GM20431 (cell line): ENCODE data around the gene POLK.
"Not testable (repeated sequence)": the region's sequence is repeated elsewhere in the genome, so short reads cannot be mapped to it uniquely, and the experiment has no call there.

ENCODE experiments used
- in situ Hi-C: fragments of 300-500 bp; cut with MseI, MboI; formaldehyde crosslinking; loops from one replicate; pipeline ENCODE4 v1.15.0; 2020; ENCODE audit warnings: low sequenced_read_pairs; ENCODE audit not compliant: unreplicated experiment

POLK gene

GRCh38 chr5:75538211-75538610 is 26.5 kb downstream of the POLK start:
- in situ Hi-C loops: no loop called here

GRCh38 chr5:75545131-75545530 is 33.4 kb downstream of the POLK start:
- in situ Hi-C loops: no loop called here

- in situ Hi-C loops: no loop called here
These were observed 35.1 kb downstream of the POLK start for GRCh38 chr5:75546830-75547229.

- in situ Hi-C loops: no loop called here
These were observed 36.1 kb downstream of the POLK start for GRCh38 chr5:75547812-75548211.

GRCh38 chr5:75550597-75550996 is 38.9 kb downstream of the POLK start:
- in situ Hi-C loops: no loop called here

- in situ Hi-C loops: no loop called here
These were observed 39.8 kb downstream of the POLK start for GRCh38 chr5:75551471-75551870.

GRCh38 chr5:75552764-75553163 is 41.1 kb downstream of the POLK start:
- in situ Hi-C loops: no loop called here

GRCh38 chr5:75553358-75553757 is 41.7 kb downstream of the POLK start:
- in situ Hi-C loops: no loop called here

- in situ Hi-C loops: no loop called here
These were observed 46.5 kb downstream of the POLK start for GRCh38 chr5:75558221-75558620.

GRCh38 chr5:75558981-75559632 is 47.4 kb downstream of the POLK start:
- in situ Hi-C loops: no loop called here

- in situ Hi-C loops: not testable (repeated sequence)
These were observed 49.0 kb downstream of the POLK start for GRCh38 chr5:75560655-75561054.

- in situ Hi-C loops: not testable (repeated sequence)
These were observed 54.5 kb downstream of the POLK start for GRCh38 chr5:75565991-75566709.

- in situ Hi-C loops: no loop called here
These were observed 55.1 kb downstream of the POLK start for GRCh38 chr5:75566710-75567309.

- in situ Hi-C loops: no loop called here
These were observed 56.0 kb downstream of the POLK start for GRCh38 chr5:75567710-75568109.

- in situ Hi-C loops: no loop called here
These were observed 56.5 kb downstream of the POLK start for GRCh38 chr5:75568202-75568601.

- in situ Hi-C loops: no loop called here
These were observed 59.9 kb downstream of the POLK start for GRCh38 chr5:75571547-75571946.

GRCh38 chr5:75574791-75575190 is 63.1 kb downstream of the POLK start:
- in situ Hi-C loops: no loop called here

- in situ Hi-C loops: not testable (repeated sequence)
These were observed 66.6 kb downstream of the POLK start for GRCh38 chr5:75578280-75578679.

GRCh38 chr5:75584641-75585040 is 73.0 kb downstream of the POLK start:
- in situ Hi-C loops: no loop called here

GRCh38 chr5:75588666-75589065 is 77.0 kb downstream of the POLK start:
- in situ Hi-C loops: no loop called here

- in situ Hi-C loops: no loop called here
These were observed 88.8 kb downstream of the POLK start for GRCh38 chr5:75600535-75600934.
